Mammary epithelial cell (primary cell): ENCODE results near the gene SLC22A13.

Experiments used
- EZH2 ChIP-seq: IDR thresholded peaks from 2 replicates; pipeline ENCODE4 v1.6.1; 2012; ENCODE audit warnings: low read length, inconsistent platforms, borderline replicate concordance
- TF ChIP-seq, protein P1 (sequence below), 2 donors: IDR thresholded peaks in 1 of 2; conservative IDR thresholded peaks in 1 of 2; 2 replicates each; pipeline ENCODE4 v1.5.1; 2011 to 2012; ENCODE audit warnings: inconsistent platforms in 2 of 2, low read length in 2 of 2, mild to moderate bottlenecking in 2 of 2, control low read depth in 1 of 2, low read depth in 1 of 2; ENCODE audit not compliant: insufficient read depth in 1 of 2; ENCODE audit errors: extremely low read depth in 1 of 2

DNA sequence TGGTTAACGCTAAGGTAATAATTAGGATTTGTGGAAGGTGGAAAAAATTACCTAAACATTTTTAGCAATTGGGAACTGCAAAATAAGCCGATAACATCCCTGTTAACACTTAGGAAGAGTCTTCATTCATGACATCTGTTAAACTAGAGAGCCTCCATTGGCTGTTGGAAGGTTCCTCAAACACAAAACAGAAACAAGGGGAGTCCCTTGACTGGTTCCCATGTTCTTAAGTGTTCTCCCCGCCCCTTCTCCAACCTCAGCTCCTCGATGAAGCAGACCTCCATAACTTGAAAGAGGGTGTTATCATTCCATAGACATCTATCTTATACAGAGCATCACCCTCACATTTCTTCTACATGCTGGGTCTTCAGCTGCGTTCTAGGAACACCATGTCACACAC is 2.5 kb downstream of the SLC22A13 start:
- TF ChIP-seq, protein P1, sequence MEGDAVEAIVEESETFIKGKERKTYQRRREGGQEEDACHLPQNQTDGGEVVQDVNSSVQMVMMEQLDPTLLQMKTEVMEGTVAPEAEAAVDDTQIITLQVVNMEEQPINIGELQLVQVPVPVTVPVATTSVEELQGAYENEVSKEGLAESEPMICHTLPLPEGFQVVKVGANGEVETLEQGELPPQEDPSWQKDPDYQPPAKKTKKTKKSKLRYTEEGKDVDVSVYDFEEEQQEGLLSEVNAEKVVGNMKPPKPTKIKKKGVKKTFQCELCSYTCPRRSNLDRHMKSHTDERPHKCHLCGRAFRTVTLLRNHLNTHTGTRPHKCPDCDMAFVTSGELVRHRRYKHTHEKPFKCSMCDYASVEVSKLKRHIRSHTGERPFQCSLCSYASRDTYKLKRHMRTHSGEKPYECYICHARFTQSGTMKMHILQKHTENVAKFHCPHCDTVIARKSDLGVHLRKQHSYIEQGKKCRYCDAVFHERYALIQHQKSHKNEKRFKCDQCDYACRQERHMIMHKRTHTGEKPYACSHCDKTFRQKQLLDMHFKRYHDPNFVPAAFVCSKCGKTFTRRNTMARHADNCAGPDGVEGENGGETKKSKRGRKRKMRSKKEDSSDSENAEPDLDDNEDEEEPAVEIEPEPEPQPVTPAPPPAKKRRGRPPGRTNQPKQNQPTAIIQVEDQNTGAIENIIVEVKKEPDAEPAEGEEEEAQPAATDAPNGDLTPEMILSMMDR (conservative IDR thresholded peaks at IDR 0.05 in 1 of 2, IDR thresholded peaks at IDR 0.05 in 1 of 2; ENCODE audit: extremely low read depth in 1 of 2, insufficient read depth in 1 of 2, low read depth in 1 of 2, low read length in 2 of 2) = no peak
- no peak for TF ChIP-seq EZH2
